LoVo (cell line): ENCODE measurements around the gene GLCE.
"Not testable (repeated sequence)": the region's sequence is repeated elsewhere in the genome, so short reads cannot be mapped to it uniquely, and the experiment has no call there.

ENCODE experiments used
- DNase-seq: peaks from one replicate; pipeline ENCODE4 v3.0.0-alpha.2; 2016; ENCODE audit warnings: low spot score

The GLCE gene

DNA sequence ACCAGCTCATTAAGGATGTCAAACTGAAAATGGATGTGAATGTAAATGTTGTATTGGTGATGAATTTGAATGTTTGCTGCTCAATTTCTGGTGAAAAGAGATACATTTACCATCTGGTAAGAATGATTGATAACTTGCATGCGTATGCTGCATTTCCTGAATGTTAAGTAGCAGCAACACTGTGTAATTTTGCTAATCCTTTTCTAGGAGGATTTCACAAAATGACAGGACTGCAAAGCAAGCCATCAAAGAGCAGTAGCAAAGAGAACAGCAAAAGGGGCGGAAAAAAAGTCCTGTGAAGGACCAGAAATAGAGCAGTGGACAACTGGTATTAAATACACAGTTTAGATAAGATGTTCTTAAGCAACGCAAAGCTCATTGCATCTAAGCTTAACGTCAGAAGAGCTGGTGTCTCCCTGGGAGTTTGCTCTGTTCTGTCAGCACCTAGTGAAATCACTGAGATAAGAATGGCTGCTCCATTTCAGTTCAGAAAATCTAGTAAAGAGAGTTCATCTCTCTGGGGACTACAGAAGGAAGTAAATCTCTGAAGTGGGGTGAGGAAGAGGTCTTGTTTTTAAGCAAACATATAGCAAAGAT lies 114.7 kb downstream of the GLCE start:
- DNase-seq = no peak

GRCh38 chr15:69275933-69276560 lies 115.6 kb downstream of the GLCE start:
- no peak for DNase-seq

DNA sequence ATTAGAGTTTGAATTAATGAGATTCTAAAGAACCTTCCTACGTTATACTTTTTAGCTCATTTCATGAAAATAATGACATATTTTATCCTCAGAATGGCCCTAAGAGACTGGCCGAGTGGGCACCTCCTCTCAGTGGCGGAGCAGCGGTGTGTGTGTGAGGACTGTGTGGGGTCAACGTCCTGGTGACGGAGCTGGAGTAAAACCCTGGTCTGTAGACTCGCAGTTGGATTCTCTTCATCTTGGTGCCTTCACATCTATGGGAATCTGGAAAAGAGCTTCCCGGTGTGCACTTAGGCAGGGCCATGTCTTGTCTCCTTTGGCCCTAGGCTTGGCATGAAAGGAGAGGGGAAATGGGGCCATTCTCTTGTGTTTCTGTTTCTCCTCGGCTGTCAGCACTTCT lies 116.9 kb downstream of the GLCE start:
- DNase-seq = no peak

DNA sequence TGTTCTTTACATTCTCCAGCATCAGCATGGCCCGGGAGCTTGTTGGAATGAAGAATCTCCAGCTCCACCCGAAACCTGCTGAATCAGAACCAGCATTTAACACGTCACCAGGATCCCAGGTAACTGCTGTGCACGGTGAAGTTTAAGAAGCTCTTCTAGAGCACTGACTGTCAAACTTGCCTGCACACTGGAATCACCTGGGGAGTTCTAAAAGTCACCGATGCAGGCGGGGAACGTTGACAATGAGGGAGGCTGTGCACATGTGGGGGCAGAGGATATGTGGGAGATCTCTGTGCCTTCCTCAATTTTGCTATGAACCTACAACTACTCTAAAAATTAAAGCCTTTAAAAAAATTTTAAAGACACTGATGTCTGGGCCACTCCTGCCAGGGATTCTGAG lies 119.2 kb downstream of the GLCE start:
- no peak for DNase-seq

DNA sequence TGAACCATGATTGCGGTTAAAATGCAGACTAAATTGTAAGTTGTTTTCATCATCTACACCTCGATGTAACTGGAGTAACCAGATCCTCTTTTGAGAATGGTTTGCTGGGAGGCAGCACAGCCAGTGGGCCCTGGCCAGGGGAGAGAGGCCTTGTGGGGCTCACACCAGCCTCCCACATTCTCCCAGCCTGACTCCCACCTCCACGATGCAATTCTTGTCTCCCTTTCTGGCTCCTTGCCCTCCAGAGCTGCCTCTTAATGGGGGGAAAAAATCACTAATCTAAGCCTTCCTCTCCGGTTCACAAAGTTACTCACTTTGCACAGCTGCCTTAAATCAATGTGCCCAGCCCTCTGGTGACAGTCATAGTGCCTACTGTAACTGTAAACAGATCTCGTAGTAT lies 120.3 kb downstream of the GLCE start:
- no peak for DNase-seq

- DNase-seq = no peak
Measured at GRCh38 chr15:69282104-69282743, 121.8 kb downstream of the GLCE start.

- DNase-seq = no peak
Measured at GRCh38 chr15:69285834-69286233, 125.4 kb downstream of the GLCE start.

DNA sequence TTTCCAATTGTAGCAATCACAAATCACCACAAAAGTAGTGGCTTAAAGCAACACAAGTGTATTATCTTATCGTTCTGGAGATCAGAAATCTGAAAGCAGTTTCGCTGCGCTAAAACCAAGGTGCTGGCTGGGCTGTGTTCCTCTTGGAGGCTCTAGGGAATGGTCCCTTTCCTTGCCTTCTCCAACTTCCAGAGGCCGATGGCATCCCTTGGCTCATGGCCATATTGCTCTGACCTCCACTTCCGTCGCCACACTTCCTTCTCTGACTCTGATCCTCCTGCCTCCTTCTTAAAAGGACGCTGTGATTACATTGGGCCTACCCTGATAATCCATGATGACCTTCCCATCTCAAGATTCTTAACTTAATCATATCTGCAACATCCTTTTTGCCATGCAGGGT lies 127.6 kb downstream of the GLCE start:
- no peak for DNase-seq

DNA sequence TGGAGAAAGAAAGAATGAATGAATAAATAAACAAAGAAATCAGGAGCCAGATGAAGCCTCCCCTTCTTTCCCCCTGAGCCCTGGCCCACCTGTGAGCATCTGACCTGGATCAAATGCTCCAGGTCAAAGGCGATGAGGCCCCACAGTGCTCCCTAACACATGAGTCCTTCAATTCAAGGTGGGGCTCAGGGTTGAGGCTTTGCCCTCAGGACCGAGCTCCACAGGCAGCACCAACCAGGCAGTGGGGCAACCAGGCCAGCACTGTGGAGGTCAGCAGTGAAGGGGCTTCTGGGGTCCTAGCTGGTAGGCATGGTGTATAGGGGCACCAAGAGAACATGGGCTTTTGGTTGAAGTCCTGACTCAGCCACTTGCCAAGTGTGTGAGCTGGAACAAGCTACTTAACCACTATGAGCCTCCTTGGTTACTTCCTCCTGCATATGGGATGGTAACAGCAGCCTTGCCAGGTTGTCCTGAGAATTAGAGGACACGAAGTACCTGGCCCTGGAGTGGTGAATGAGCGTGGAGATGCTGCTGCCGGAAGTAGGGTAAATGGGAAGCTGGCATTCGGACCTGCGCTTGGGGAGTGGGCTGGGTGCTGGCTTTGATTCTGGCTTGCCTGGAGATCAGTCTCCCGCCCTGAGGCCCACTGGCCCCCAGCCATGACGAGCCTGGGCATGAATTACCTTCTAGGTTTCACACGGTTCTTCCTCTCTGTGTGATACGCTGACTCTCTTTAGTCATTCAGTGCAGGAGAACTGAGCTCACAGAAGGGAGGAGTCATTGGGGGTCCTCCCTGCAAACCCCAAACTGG lies 128.3 kb downstream of the GLCE start:
- DNase-seq = no peak

- no peak for DNase-seq
Measured at GRCh38 chr15:69289342-69290146, 129.1 kb downstream of the GLCE start.

- no peak for DNase-seq
Measured at GRCh38 chr15:69290346-69291164, 130.1 kb downstream of the GLCE start.

DNA sequence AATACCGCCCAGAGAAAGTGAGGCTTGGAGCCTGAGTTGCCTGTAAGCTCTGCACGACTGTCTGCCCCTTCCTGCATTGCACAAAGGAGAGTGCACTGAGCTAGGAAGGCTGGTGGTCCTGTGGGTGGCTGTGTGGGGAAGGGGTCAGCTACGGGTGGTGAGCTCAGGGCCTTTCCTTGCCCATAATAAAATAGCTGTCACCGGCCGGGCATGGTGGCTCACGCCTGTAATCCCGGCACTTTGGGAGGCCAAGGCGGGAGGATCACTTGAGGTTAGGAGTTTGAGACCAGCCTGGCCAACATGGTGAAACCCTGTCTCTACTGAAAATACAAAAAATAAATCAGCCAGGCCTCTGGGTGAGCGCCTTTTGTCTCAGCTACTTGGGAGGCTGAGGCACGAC lies 131.2 kb downstream of the GLCE start:
- not testable (repeated sequence) for DNase-seq

- no peak for DNase-seq
Measured at GRCh38 chr15:69292826-69293420, 132.5 kb downstream of the GLCE start.

GRCh38 chr15:69293741-69294615 lies 133.5 kb downstream of the GLCE start:
- no peak for DNase-seq

DNA sequence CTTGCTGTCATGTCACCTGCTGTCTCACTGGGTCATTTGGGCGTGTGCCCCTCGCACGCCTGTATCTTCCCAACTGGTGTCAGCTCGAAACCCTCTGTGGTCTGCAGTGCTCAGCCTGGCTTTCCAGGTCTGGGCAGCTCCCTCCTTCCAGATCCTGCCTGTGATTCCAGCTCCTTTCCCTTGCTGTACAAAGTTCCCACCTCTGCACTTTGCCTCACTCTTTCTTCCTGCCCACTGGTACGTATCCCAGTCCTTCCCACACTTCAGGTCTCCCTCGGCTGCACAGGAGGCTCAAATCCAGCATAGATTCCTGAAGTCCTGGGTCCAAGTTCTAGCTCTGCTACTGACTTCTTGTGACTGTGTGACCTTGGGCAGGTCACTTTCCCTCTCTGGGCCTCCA lies 136.2 kb downstream of the GLCE start:
- DNase-seq = no peak

DNA sequence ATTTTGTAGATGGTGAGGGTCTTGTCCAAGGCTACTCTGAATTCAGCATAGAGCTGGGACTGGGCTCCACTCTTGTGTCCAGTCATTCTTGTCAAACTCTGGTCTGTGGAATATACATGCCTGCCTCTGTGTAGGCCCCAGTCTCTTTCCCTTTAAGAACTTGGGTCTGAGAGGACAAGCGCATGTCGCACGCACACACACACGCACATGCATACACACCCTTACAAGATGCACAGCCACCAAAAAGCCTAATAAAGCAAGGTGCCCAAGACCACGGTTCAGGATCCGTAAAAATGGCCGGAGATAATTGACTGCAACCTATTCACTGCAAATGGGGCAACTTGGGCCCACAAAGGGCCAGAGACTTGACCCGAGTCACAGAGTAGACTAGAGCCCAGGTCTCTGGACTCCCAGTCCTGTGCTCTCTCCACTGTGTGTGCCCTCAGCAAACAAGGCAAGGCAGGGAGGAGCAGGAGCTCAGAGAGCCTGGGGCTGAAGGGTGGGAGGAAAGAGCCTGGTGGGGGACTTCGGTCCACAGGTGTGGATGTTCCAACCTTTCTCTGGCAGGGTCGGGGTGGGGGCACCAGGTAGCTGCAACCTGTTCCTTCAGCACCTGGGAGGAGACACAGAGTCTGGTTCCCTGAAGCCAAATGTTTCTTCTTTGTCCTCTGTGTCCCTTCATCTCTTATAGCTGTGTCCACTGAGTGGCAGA lies 137.4 kb downstream of the GLCE start:
- DNase-seq = no peak

- DNase-seq = no peak
Measured at GRCh38 chr15:69298354-69298696, 137.9 kb downstream of the GLCE start.

DNA sequence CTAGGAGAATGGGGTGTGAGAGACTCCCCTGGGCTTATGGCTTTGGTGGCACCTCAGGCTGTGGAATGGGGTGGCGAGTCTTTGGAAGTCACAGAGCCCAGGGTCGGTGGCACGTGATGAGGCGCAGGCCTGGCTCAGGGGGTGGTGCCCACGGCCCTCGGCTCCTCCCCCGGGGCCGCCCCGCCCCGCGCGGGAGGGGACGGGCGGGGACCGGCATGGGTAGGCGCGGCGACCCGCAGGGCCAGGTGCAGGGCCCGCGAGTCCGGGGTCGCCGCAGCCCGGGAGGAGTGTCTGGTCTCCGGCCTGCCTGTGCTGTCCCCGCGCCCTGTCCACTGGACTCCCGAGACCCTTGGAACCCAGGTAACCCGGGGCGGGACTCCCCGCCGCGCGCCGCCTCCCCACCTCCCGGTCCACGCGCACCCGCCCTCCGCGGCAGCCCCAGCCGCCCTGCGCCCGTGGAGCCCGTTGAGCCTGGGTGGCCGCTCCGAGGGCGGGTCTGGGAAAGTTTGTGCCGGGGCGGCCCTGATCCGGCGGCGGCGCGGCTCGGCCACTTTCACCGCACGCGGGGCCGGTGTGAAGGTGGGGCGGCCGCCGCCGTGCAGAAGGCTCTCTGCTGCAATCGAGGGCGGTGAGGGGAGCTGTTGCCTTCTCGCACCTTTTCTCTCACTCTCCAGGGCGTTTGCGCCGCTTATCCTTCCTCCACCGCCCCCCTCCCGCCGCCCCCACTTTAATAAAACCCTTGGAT lies 138.4 kb downstream of the GLCE start, which contains the start of gene PAQR5:
PAQR5 (plus strand) TSS at position 216 of the 745 bp plus-strand sequence. CDS start 61,169 bp downstream, outside the sequence.
- DNase-seq = peak; percentile 60
